HG02571 (cell line): ENCODE data around the gene NLRP6.

Experiments used
- ATAC-seq: cut with Tn5 transposase; IDR thresholded peaks from one replicate; pipeline ENCODE4 v1.9.1; 2021; ENCODE audit warnings: mild to moderate bottlenecking, moderate library complexity; ENCODE audit not compliant: unreplicated experiment

The NLRP6 gene

DNA sequence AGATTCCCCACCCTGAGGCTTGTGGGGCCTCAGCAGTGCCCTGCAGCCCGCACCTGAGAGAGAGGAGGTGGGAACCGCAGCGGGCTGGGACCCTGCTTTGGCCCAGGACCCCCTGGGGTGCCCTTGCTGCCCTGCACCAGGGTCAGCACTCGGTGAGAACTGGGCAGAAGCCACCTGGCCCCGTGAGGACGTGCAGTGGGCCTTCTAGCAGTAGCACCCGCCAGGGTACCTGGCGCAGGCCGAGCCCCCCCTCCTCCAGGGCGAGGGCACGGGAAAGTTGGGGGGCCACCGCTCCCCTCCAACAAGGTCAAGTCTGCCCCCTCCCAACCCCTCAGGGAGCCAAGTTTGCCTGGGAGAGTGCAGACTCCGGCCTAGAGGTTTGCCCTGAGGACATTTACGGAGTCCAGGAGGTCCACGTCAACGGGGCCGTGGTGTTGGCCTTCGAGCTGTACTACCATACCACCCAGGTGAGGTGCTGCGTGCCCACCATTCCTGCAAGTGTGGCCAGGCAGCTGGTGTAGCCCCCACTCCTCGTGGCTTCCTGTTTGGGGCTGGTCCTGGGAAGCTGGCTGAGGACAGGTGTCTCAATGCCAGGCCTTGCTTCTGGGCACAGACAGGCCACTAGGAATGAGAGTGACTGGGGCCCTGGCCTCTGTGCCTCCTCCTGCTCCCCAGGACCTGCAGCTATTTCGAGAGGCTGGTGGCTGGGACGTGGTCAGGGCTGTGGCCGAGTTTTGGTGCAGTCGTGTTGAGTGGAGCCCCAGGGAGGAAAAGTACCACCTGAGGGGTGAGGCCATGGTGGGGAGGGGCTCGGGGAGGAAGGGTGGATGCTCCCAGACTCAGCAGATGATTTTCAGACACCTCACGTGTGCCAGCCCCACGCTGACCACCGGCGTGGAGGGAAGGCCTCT lies 14.3 kb downstream of the NLRP6 start:
- ATAC-seq: no peak

GRCh38 chr11:293271-293851 lies 15.2 kb downstream of the NLRP6 start:
- no peak for ATAC-seq

DNA sequence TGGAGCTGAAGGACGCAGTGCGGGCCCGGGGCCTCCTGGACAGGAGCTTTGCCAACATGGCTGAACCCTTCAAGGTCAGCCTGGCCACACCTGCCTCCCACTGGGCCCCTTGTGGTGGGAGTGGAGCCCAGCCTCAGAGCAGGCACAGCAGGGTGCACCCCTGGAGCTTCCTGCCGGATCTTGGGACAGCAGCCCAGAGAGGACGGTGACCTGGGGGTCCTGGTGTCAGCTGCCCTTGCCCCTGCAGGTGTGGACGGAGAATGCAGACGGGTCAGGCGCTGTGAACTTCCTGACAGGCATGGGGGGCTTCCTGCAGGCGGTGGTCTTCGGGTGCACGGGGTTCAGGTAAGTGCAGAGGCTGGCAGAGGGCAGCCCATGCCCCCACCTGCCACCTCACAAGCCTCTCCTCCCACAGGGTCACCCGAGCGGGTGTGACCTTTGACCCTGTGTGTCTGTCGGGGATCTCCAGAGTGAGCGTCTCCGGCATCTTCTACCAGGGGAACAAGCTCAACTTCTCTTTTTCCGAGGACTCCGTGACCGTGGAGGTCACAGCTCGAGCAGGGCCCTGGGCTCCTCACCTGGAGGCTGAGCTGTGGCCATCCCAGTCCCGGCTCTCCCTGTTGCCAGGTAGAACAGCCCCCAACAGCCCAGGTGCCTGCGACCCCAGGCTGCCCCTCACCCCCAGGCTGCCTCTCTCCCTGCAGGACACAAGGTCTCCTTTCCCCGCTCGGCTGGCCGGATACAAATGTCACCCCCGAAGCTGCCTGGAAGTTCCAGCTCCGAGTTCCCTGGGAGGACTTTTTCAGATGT lies 15.8 kb downstream of the NLRP6 start:
- no peak for ATAC-seq

GRCh38 chr11:294780-295179 lies 16.6 kb downstream of the NLRP6 start:
- ATAC-seq: no peak

- no peak for ATAC-seq
Observed at GRCh38 chr11:295351-296170, 17.4 kb downstream of the NLRP6 start.

DNA sequence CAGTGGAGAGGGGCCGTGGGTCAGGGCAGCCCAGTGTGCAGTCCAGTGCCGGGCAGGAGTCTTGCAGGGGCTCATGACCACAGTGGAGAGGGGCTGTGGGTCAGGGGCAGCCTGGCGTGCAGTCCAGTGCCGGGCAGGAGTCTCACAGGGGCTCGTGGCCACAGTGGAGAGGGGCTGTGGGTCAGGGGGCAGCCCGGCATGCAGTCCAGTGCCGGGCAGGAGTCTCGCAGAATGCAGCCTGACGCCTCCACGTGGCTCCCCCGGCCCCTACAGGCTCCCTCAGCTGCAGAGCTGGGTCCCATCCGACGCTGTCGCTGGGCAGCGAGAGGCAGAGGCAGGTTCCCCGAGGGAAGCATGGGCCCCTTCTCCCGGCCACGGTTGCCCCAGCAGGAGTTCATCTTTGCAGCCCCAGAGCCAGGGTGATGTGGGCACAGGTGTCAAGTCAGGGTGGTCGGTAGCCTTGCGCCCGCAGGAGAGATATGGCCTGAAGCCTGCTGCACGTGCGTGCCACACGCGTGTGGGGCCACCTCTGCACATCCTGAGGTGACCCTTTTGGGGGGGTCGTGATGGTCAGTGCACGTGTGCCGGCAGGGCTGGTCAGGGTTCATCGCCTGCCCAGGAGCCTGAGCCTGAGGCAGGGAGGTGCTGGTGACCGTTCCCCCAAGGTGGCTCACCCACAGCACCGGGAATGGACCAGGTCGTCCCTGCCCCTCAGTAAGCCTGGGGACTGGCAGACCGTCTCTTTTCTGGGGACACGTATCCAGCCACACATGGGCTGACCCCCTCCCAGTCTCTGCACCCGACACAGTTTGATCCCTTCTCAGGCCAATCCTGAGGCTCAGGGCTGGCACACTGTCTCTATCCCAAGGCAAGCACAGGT lies 18.2 kb downstream of the NLRP6 start:
- no peak for ATAC-seq

DNA sequence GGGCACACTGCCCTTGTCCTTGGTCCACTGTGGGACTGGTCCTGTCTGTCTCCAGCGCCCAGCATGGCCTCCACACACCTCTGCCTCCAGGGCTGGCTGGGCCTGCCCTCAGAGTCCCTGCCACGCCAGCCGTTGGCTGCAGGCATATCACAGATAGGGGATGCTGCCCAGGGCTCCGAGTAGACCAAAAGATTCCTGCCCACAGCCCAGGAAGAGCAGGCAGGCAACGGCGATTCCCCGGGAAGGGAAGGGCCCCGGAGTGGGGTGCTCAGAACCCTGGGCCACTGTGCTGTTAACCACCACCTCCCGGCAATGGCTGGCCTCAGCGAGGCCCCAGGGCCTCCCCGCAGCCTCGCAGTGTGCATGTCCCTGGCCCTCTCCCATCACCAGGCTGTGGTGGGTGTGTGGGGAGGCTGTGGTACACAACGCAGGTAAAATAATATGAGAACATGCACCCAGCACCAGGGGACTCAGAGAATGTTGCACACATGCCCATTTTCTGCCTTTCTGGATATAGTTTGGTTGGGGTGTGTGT lies 18.9 kb downstream of the NLRP6 start:
- ATAC-seq: no peak

GRCh38 chr11:297586-298405 lies 19.6 kb downstream of the NLRP6 start:
- no peak for ATAC-seq

DNA sequence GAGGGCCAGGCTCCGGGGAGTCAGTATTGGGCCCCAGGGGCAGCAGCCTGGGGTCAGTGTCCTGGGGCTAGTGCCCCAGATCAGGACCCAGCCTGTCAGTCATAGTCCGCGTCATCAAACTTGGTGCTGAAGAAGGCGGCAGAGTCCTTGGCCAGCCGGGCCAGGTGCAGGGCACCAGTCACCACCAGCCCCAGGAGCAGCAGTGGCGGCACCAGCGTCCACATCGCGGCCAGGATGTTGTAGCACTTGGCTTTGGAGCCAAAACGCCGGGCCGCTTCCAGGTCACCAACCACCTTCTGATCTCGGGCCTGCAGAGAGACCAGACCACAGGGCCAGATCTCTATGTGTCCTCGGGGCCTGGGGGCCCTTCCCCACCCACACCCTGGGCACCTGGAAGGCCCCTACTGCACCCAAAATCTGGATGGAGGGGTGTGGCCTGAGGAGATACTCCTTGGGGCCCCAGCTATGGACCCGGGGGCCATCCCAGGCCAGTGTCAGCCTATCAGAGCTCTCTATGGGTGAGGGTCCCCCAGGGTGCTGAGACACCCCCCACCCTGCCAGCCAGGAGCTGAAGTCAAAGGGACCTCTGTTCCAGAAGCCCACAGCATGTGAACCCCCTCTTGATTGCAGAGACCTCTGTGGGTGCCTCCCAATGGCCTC lies 20.3 kb downstream of the NLRP6 start:
- ATAC-seq: no peak

DNA sequence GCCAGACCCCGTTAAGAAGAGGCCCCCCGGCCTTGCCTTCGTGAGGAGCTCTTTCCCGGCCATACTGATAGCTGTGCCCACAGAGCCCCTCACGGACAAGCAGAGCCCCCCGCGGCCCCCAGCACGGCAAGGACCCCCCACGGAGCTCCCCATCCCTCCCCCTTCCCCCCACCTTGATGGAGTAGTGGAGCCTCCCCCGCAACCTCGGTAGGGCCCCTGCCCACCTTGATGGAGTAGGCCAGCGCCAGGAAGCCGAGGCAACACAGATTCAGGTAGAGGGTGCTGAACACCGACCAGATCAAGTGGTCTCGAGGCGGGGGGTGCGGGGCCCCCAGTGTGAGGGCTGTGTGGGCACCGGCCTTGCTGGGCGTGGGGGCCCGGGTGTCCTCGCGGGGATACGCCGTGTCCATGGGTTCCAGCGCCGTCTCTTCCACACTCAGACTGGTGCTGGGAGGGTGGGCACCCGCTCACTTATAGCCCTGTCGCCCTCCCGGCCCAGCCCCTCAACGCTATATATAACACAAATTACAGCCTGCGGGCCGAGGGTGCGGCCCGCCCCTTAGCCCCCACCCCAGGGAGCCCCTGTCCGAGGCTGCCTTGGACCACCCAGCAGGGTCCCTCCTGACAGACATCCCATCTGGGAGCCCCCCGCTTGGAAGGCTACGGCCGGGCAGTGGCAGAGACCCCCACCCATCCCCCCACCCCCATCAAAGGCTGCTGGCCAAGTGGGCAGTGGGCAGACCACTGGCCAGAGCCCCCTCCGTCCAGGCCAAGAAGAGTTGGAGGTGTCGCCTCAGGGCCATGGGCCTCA lies 21.1 kb downstream of the NLRP6 start, which contains the start of gene IFITM5:
IFITM5 (minus strand) TSS at position 446 of the 811 bp plus-strand sequence; CDS start at position 410, 36 bp downstream.
- ATAC-seq: no peak

- no peak for ATAC-seq
Observed at GRCh38 chr11:299951-300735, 21.9 kb downstream of the NLRP6 start.

- no peak for ATAC-seq
Observed at GRCh38 chr11:303363-303762, 25.2 kb downstream of the NLRP6 start.

GRCh38 chr11:304061-304506 lies 25.9 kb downstream of the NLRP6 start:
- ATAC-seq: no peak

DNA sequence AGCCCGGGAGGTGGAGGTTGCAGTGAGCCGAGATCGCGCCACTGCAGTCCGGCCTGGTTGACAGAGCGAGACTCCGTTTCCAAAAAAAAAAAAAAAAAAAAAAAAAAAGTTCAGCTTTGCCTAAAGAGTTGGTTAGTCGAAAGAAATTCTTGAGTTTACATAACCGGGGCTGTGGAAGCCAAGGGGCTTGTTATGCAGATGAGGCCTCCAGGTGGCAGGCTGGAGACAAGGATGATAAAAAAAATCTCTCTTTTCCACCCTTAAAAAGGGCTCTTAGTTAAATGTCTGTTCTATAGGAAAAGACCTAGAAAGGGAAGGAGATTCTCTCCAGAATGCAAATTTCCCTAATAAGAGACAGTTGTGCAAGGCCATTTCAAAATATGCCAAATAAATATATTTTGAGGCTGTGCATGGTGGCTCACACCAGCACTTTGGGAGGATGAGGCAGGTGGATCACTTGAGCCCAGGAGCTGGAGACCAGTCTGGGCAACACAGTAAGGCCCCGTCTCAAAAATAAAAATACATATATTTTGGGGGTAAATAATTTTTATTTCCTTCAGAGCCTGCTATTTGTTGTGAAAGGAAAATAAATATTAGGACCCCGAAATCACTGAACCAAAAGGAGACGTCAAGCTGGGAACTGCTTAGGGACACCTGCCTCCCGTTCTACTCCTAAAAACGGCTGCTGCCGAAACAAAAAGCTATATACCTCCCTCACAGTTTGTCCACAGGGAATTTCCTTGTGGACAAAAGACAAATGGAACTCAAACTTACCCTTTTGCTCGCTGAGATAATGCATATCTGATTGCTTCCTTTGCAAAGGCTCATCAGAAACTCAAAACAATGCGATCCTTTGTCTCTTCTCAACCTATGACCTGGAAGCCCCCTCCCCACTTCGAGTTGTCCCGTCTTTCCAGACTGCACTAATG lies 27.0 kb downstream of the NLRP6 start:
- ATAC-seq: no peak

DNA sequence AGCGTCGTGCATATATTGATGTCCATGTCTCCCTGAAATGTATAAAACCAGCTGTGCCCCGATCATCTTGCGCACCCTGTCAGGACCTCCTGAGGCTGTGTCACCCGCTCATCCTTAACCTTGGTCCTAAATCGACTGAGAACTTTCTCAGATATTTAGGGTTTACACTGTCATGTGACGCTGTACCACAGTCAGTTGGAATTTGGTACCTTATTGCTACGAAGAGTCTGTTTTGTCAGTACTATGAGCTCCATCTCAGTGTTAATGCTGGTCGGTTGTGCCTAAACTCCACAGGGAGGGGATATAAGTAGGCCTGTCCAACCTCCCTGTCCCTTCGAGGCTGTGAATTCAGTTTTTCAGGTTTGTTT lies 27.6 kb downstream of the NLRP6 start:
- no peak for ATAC-seq
